ENCODE measurements around the gene SNX15.

Gene SNX15

DNA sequence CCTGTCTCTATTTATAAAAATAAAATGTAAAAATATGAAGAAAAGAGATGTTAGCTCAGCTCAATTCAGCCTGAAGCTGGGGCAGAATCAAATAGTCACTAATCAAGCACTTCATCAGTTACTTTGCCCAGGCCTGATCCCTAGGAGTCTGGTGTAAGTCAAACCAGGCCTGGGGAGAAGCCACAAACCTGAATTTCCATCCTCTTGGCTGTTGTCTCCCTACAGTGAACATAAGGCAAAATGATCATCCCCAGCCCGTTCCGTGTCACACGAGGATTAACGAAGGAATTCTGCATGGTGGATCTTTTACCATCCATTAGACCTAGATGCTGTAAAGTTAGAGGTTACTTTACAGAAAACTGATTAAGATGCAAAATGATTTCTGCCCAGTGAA lies 37.6 kb downstream of the SNX15 start:
- no peak overlapping the region for H2AFZ ChIP-seq (ENCODE audit: low read length)
- no peak for TF ChIP-seq EZH2phosphoT487 (IDR thresholded peaks at IDR 0.05; ENCODE audit: borderline replicate concordance)
- TF ChIP-seq, protein P1, sequence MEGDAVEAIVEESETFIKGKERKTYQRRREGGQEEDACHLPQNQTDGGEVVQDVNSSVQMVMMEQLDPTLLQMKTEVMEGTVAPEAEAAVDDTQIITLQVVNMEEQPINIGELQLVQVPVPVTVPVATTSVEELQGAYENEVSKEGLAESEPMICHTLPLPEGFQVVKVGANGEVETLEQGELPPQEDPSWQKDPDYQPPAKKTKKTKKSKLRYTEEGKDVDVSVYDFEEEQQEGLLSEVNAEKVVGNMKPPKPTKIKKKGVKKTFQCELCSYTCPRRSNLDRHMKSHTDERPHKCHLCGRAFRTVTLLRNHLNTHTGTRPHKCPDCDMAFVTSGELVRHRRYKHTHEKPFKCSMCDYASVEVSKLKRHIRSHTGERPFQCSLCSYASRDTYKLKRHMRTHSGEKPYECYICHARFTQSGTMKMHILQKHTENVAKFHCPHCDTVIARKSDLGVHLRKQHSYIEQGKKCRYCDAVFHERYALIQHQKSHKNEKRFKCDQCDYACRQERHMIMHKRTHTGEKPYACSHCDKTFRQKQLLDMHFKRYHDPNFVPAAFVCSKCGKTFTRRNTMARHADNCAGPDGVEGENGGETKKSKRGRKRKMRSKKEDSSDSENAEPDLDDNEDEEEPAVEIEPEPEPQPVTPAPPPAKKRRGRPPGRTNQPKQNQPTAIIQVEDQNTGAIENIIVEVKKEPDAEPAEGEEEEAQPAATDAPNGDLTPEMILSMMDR (conservative IDR thresholded peaks at IDR 0.05; ENCODE audit: low read length), result no peak
- no peaks in the 10 kb centered on the region for H3K36me3 ChIP-seq (ENCODE audit: insufficient read depth, low read length)
- no peaks in the 10 kb centered on the region for H3K9me2 ChIP-seq (replicated peaks; ENCODE audit: low read depth, low read length)
- H3K27me3 ChIP-seq (ENCODE audit: insufficient read depth, low read length, poor library complexity, severe bottlenecking), result no peaks in the 10 kb centered on the region
- H3K4me1 ChIP-seq (ENCODE audit: insufficient read depth, low read length, poor library complexity, severe bottlenecking), result no peaks in the 10 kb centered on the region
- no peak overlapping the region for H3K4me3 ChIP-seq (ENCODE audit: low read length, poor library complexity, severe bottlenecking)
- H3F3A ChIP-seq (ENCODE audit: low read depth), result no peaks in the 10 kb centered on the region
- no peaks in the 10 kb centered on the region for H3K9me3 ChIP-seq (ENCODE audit: insufficient read depth, low read depth, low read length)
- no peaks in the 10 kb centered on the region for H3K79me2 ChIP-seq (ENCODE audit: insufficient read depth, low read length)
- H3K4me2 ChIP-seq (ENCODE audit: low read depth, low read length, poor library complexity, severe bottlenecking), result no peak overlapping the region
- no peak overlapping the region for H3K9ac ChIP-seq (ENCODE audit: low read depth, low read length, poor library complexity, severe bottlenecking)
- H4K20me1 ChIP-seq (ENCODE audit: insufficient read depth, low read length, poor library complexity, severe bottlenecking), result no peaks in the 10 kb centered on the region

- H3K9me3 ChIP-seq (ENCODE audit: insufficient read depth, low read depth, low read length), result no peaks in the 10 kb centered on the region
- H3F3A ChIP-seq (ENCODE audit: low read depth), result no peaks in the 10 kb centered on the region
- no peak overlapping the region for H3K4me2 ChIP-seq (ENCODE audit: low read depth, low read length, poor library complexity, severe bottlenecking)
- H2AFZ ChIP-seq (ENCODE audit: low read length), result no peak overlapping the region
- no peak overlapping the region for H3K4me3 ChIP-seq (ENCODE audit: low read length, poor library complexity, severe bottlenecking)
- H3K79me2 ChIP-seq (ENCODE audit: insufficient read depth, low read length), result no peaks in the 10 kb centered on the region
- no peaks in the 10 kb centered on the region for H3K36me3 ChIP-seq (ENCODE audit: insufficient read depth, low read length)
- no peaks in the 10 kb centered on the region for H3K27me3 ChIP-seq (ENCODE audit: insufficient read depth, low read length, poor library complexity, severe bottlenecking)
- H3K4me1 ChIP-seq (ENCODE audit: insufficient read depth, low read length, poor library complexity, severe bottlenecking), result no peaks in the 10 kb centered on the region
- no peak for TF ChIP-seq EZH2phosphoT487 (IDR thresholded peaks at IDR 0.05; ENCODE audit: borderline replicate concordance)
- TF ChIP-seq, protein P1 (conservative IDR thresholded peaks at IDR 0.05; ENCODE audit: low read length), result no peak
- no peak overlapping the region for H3K9ac ChIP-seq (ENCODE audit: low read depth, low read length, poor library complexity, severe bottlenecking)
- H4K20me1 ChIP-seq (ENCODE audit: insufficient read depth, low read length, poor library complexity, severe bottlenecking), result no peaks in the 10 kb centered on the region
- H3K9me2 ChIP-seq (replicated peaks; ENCODE audit: low read depth, low read length), result no peaks in the 10 kb centered on the region
These were observed 38.6 kb downstream of the SNX15 start for GRCh38 chr11:65065851-65066250.

DNA sequence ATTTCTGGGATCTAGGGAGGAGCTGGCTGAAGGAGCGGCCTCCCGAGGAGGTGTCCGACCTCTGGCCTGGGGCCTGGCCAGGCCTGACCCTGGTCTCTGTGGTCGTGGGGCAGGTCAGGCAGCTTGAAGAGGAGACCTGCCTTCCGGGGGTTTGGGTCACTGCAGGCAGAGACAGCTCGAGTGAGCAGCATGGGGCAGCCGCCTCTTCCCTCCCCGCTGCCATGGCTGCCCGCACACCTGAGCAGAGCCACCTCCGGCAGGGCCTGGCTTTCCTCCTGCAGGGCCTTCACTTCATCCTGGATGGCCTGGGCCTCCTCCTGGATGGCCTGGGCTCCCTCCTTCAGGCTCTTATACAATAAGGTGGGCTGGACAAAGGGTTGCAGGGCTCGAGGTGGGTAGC lies 39.1 kb downstream of the SNX15 start:
- no peak overlapping the region for H3K4me3 ChIP-seq (ENCODE audit: low read length, poor library complexity, severe bottlenecking)
- no peak overlapping the region for H2AFZ ChIP-seq (ENCODE audit: low read length)
- H3K9me3 ChIP-seq (ENCODE audit: insufficient read depth, low read depth, low read length), result no peaks in the 10 kb centered on the region
- no peak overlapping the region for H3K9ac ChIP-seq (ENCODE audit: low read depth, low read length, poor library complexity, severe bottlenecking)
- H4K20me1 ChIP-seq (ENCODE audit: insufficient read depth, low read length, poor library complexity, severe bottlenecking), result no peaks in the 10 kb centered on the region
- no peaks in the 10 kb centered on the region for H3F3A ChIP-seq (ENCODE audit: low read depth)
- no peaks in the 10 kb centered on the region for H3K27me3 ChIP-seq (ENCODE audit: insufficient read depth, low read length, poor library complexity, severe bottlenecking)
- no peaks in the 10 kb centered on the region for H3K36me3 ChIP-seq (ENCODE audit: insufficient read depth, low read length)
- no peaks in the 10 kb centered on the region for H3K79me2 ChIP-seq (ENCODE audit: insufficient read depth, low read length)
- no peak for TF ChIP-seq EZH2phosphoT487 (IDR thresholded peaks at IDR 0.05; ENCODE audit: borderline replicate concordance)
- TF ChIP-seq, protein P1 (conservative IDR thresholded peaks at IDR 0.05; ENCODE audit: low read length), result no peak
- H3K9me2 ChIP-seq (replicated peaks; ENCODE audit: low read depth, low read length), result no peaks in the 10 kb centered on the region
- no peaks in the 10 kb centered on the region for H3K4me1 ChIP-seq (ENCODE audit: insufficient read depth, low read length, poor library complexity, severe bottlenecking)
- no peak overlapping the region for H3K4me2 ChIP-seq (ENCODE audit: low read depth, low read length, poor library complexity, severe bottlenecking)

Measured in Loucy (cell line).